HG03457 (cell line): ENCODE measurements around the gene ZER1.
"Not testable (repeated sequence)": the region's sequence is repeated elsewhere in the genome, so short reads cannot be mapped to it uniquely, and the experiment has no call there.

Experiments
- ATAC-seq: cut with Tn5 transposase; IDR thresholded peaks from one replicate; pipeline ENCODE4 v1.9.1; 2021; ENCODE audit warnings: moderate number of reproducible peaks; ENCODE audit not compliant: unreplicated experiment

Gene ZER1

DNA sequence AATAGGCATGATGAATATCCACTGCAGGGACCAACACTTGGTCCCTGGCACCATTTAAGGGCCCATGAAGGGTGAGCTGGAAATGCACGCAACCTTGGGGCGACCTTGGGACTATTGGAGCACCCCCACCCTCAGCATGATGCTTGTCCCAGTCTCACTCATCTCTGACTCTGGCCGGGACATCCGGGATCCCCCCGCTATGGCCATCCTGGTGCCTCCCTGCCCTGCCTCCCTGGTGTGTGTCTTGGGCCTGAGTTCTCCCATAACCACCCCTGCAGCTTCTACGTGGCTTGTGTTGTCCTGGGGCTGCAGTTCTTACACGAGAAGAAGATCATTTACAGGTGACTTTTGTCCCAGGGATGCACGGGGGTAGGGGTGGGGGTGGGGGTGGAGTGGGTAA is 53.7 kb downstream of the ZER1 start:
- no peak for ATAC-seq

DNA sequence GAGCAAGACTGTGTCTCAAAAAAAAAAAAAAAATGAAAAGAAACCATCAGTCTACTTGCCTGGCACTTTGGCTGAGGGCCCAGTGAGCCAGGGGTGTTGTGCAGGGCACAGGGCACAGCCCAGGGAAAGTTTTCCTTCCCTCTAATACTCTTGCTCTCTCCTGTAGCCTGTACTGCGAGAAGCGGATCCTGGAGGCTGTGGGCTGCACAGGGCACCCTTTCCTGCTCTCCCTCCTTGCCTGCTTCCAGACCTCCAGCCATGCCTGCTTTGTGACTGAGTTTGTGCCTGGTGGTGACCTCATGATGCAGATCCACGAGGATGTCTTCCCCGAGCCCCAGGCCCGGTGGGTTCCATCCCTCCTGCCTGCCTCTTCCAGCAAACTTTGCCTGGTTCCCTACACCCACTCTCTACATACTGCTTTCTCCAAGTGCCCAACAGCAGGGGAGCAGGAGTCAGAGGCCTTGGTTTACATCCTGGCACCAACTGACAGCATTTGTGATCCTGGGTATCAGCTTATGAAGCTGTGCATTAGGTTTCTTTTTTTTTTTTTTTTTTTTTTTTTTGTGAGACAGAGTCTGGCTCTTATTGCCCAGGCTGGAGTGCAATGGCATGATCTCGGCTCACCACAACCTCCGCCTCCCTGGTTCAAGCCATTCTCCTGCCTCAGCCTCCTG is 55.0 kb downstream of the ZER1 start:
- ATAC-seq: no peak

DNA sequence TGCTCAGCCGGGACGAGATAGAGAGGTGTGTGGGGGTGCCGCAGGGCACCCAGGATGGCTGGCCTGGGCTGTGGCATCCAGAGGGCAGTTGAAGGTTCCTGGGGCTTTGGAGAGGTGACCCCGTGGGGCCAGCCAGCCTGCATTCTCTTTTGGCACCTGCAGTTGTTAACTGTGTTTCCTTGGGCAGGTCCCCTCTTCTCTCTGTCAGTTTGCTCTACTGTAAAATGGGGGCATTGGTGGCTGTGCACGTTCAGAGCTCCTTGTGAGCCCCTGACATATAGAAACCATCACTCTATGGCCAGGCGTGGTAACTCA is 56.3 kb downstream of the ZER1 start:
- ATAC-seq: no peak

DNA sequence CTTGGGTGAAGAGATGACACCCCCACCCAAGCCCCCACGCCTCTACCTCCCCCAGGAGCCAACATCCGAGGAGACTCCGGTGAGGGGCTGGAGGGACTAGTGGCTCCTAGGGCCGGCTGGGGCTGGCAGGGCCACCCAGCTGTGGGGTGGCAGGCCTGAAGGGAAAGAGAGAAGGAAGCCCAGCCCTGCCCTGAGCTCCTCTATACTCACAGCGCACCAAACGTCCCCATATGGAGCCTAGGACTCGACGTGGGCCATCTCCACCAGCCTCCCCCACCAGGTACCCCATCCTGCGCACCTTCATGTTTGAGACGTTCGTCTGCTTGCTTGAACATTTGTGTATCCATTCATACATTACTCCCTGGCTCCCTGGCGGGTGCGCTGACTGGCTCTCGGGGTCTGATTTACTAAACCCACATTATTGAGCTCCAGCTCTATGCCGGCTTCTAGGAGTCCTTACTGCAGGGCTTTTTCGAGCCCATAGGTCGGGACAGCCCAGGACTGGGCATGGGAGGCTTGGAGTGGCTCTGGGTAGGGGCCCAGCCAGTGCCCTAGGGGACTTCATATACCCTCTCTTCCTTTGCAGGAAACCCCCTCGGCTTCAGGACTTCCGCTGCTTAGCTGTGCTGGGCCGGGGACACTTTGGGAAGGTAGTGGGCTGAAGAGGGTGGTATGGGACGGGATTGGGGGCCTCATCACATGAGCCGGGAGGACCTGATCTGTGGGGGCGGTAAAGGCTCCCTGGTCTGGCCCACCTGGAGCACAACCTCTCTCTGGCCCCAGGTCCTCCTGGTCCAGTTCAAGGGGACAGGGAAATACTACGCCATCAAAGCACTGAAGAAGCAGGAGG is 56.9 kb downstream of the ZER1 start:
- ATAC-seq: no peak

DNA sequence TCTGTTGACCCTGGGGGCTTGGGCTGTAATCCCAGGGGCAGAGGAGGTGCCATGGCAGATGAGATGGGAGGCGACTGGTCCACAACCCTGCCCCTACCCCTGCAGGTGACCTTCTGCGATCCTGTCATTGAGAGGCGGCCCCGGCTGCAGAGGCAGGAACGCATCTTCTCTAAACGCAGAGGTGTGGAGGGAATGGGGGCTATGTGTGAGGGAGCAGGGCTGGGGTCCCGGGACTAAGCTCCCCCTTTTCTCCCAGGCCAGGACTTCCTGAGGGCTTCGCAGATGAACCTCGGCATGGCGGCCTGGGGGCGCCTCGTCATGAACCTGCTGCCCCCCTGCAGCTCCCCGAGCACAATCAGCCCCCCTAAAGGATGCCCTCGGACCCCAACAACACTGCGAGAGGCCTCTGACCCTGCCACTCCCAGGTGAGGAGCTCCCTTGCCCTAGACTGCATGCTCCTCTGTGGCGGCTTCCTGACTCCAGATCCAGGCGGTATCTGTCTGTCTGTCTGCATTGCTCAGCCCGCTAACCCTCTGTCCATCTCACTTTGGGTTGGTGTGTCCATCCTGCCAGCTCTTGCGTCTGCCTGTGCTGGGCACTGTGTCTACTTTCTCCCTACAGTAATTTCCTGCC is 57.7 kb downstream of the ZER1 start:
- no peak for ATAC-seq

DNA sequence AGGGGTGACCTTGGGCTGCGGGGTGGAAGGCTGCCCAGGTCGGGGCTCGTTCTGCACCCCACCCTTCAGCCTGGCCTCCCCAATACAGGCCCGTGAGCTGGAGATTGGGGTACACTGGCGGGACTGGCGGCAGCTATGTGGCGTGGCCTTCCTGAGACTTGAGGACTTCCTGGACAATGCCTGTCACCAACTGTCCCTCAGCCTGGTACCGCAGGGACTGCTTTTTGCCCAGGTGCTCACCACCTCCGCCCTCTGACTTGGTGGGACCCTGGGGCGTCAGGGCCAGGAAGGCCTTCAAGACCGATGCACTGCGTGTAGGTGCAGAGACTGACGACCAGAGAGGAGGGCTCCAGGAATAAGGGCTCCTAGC is 58.3 kb downstream of the ZER1 start:
- no peak for ATAC-seq

DNA sequence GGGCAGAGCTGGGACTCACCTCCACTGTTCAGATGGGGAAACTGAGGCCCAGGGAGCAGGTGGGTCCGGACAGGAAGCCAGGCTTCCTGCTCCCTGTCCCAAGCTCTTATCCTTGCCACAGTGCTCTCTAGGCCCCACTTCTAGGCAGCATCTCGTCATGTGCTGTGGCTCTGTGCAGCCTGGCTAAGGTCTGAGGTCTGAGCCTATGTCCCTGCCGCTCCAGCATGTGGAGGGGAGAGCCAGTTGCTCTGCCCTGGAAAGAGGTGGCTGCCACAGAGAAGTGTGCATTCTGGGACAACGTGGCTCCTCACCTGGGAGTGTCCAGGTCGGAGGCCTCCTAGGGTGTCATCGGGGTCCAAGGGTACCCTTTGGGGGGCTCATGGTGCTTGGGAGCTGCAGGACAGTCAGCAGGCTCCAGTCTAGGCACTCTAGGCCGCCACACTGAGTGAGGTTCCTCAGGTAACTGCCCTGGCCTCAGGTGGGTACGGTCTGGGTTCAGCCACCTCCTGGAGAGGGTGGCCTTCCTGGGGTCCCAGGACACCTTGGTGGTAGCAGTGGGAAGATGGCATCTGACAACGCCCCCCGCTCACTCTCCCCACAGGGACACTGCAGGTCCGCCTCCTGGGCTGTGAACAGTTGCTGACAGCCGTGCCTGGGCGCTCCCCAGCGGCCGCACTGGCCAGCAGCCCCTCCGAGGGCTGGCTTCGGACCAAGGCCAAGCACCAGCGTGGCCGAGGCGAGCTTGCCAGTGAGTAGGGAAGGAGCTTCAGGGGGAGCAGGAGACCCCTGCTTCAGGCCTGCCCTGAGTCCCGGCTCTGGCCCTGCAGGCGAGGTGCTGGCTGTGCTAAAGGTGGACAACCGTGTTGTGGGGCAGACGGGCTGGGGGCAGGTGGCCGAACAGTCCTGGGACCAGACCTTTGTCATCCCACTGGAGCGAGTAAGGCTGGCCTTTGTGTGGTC is 59.0 kb downstream of the ZER1 start:
- no peak for ATAC-seq

DNA sequence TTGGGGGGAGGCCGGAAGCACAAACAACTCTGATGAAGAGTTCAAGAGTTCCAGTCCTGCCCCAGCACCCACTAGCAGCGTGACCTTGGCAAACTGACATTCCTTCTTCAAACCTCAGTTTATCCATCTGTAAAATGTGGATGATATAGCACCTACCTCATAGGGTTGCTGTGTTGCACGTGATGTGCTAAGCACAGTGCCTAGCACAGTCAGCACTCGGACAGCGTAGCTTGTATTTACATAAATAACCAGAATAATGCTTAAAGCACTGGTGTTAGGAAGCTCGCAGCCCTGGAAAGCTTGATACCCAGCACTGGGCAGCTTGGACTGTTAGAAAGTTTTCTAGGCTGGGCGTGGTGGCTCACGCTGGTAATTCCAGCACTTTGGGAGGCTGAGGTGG is 64.3 kb downstream of the ZER1 start:
- no peak for ATAC-seq

DNA sequence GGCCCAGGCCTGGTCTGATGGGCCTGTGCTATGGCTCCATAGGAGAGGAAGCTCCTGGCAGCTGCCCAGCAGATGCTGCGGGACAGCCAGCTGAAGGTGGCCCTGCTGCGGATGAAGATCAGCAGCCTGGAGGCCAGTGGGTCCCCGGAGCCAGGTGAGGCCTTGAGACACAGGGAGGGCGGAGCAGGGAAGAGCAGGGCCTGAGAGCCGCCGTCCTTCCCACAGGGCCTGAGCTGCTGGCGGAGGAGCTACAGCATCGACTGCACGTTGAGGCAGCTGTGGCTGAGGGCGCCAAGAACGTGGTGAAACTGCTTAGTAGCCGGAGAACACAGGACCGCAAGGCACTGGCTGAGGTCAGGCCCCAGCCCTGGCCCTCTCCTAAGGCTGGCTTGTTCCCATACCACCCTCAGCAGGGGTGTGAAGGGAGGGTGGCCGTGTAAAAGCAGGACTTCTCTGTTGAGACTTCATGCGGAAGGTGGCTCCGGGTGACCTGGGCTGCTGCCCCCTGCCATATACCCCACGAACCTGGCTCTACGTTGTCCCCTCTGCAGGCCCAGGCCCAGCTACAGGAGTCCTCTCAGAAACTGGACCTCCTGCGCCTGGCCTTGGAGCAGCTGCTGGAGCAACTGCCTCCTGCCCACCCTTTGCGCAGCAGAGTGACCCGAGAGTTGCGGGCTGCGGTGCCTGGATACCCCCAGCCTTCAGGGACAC is 64.9 kb downstream of the ZER1 start:
- no peak for ATAC-seq

DNA sequence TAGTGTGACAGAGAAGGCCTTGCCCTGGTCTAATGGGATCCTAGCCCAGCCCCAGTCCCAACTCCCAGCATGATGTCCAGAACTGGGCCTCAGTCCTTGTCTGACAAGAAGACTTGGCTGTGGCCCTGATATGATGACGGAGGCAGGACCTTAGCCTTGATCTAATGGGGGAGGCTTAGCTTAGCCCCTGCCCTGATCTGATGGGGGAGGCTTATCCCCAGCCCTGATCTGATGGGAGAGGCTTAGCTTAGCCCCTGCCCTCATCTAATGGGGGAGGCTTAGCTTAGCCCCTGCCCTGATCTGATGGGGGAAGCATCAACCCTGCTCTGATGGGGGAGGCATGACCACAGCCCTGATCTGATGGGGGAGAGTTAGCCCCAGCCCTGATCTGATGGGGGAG is 65.7 kb downstream of the ZER1 start:
- no peak for ATAC-seq

DNA sequence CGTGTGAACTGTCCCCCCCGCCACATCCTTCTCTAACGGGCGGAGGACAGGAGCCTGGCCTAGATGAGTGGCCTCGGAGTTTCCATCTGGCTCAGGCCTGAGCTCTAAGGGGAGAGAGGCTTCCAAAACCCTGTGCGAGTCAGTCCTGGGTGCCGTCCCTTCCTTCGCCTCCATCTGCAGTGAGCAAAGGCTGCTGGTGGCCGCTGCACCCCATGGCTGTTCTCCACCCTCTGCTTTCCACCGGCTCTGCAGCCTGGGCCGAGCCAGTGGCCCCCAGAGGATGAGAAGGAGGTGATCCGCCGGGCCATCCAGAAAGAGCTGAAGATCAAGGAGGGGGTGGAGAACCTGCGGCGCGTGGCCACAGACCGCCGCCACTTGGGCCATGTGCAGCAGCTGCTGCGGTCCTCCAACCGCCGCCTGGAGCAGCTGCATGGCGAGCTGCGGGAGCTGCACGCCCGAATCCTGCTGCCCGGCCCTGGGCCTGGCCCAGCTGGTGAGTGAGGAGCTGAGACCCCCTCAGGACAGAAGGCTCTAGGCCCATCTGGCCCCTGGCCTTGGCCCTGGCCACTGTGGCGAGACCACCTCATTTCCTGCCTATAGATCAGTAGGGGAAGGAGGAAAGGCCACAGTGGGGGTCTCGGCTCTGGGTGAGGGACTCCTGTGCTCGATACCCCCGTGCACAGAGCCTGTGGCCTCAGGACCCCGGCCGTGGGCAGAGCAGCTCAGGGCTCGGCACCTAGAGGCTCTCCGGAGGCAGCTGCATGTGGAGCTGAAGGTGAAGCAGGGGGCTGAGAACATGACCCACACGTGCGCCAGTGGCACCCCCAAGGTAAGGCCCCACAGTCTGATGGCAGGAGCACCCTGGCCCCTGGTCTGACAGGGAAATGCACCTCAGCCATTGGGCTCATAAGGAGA is 66.4 kb downstream of the ZER1 start:
- no peak for ATAC-seq

DNA sequence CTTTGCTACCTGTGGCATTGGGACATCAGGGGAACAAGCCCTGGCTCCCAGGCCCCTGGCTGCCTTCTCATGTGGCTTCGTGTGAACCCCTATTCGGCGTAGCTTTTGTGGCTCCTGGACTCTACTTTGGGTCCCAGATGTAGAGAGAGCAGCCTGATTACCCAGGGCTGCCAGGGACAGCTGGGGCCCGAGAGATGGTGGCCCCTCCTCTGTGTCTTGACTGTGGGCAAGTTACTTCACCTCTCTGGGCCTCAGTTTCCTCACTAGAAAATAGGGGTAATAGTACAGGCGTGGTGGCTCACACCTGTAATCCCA is 67.4 kb downstream of the ZER1 start:
- no peak for ATAC-seq

DNA sequence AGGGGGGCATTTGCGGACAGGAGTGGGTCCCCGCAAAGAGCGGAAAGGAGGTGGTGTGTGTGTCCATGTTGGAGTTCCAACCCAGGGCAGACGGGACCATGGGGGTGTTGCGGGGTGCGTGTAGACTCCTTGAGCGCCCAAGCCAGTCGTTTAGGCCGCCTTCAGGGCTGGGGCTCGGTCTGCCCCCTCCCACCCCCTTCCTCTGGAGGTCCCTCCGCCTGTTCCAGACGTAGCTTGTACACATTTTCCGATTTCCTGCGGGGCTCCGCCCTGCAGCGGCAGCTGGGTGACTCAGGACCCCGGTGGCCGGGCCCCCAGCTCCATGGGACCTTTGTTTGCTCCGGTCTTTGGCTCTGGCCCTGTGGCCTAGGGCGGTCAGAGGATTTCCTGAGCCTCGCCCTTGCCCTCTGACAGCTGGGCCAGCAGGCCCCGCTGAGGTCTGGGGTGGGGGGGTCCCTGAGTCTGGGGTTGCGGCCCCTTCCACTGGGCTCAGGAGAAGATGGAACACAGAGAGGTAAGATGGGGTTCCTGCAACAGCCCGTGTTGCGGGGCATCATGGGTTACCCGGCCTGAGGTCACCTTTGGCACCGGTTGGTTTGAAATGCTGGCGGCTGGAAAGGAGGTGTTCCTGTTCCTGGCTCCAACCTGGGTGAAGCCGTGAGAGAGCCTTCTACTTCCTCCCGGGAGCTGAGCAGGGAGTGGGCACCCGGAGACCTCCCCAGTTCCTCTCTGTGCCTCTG is 67.9 kb downstream of the ZER1 start:
- no peak for ATAC-seq

DNA sequence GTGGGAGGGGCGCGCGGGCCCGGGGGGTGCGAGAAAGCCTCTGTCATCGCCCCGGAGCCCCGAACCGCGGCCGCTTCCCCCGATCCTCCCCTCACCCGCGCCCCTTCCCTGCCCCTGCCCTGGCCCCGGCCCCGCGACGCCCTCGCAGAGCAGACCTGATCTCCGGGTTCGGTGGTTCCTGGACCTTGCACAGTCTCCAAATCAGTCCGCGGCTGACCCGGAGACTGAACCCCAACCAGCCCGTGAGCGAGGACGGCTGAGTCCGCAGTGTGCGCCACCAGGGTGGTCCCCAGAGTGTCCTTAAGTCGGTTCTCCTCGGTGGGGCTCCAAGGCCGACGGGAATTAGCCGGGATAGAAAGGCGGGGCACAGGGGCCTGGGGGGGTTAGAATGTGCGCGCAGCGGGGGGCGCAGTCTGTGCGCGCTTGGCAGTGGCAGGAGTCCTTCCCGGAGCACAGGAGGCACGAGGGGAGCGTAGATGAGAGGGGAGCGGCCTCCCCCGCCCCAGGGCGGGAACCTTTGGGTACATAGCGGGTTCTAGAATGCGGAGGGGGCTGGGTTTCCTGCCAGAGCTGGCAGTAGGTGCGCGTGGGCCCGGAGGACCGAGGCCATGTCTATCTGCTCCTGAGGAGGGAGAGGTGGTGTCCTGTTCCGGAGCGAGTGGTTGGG is 68.6 kb downstream of the ZER1 start:
- no peak for ATAC-seq

DNA sequence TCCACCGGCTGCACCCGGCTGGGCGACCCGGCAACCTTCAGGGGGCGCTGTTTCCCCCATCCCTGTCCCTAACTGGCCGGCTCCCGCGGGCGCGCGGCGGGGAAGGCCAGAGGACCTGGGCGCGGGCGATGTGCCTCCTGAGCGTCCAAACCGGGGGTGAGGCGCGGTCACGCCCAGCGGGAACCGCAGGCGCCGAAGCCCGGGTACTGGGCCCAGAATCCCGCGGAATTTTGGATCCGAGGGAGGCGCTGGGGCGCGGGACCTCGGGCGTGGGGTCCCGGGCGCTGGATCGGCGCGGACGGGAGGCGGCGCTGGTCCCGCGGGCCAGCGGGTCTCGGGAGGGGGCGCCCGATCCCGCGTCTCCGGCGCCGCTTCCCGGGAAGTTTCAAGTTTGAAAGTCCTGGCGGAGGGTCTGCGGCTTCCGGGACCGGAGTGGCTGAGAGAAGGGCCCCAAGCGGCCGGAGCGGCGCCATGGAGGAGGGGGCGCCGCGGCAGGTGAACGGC is 69.2 kb downstream of the ZER1 start, which contains the start of gene PKN3:
Gene PKN3, plus strand, starts transcription at position 59 of the 504 bp plus-strand sequence. Its CDS starts 413 bp downstream, at position 472.
- ATAC-seq: peak; percentile 56

DNA sequence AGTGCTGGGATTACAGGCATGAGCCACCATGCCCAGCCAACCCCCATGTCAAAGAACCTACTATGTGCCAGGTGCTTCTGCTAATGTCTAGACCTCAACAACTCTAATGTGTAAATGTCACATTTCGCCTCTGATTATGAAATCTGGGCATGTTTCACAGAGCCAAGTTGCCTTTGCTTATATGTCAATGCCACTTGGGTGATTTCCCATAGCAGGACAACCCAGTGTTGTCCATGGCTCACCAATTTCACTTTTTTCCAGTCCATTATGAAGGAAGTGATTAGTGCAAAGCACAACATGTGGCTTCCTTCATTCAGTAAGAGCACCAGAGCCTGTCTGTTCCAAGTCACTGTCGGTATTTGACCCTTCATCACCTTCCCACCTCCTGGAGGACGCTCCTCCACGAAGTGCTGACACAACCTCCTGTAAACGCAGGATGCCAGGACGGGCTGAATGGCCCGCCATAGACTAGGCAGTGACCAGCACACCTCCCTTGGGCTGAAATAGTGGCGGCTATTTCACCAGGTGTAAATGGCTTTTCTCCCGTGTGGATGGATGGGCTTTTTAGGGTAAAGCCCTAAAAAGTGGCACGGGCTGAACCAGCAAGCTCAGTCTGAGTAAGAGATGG is 70.4 kb downstream of the ZER1 start:
- ATAC-seq: no peak

DNA sequence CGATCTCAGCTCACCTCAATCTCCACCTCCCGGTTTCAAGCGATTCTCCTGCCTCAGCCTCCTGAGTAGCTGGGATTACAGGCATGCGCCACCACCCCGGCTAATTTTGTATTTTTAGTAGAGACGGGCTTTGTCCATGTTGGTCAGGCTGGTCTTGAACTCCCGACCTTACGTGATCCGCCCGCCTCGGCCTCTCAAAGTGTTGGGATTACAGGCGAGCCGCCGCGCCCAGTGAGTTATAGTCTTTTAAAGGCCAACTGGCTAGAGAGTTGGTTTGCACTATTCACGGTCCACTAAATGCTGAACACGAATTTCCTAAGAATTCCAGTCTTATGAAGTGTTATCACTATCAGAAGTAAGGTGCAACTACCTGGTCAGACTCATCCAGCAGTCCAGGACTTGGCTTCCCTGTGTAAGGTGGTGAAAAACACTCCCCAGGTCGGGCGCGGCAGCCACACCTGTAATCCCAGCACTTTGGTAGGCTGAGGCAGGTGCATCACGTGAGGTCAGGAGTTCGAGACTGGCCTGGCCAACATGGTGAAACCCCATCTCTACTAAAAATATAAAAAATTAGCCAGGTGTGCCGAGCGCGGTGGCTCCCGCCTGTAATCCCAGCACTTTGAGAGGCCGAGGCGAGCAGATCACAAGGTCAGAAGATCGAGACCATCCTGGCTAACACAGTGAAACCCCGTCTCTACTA is 72.5 kb downstream of the ZER1 start:
- ATAC-seq: not testable (repeated sequence)
